ENCODE measurements around the gene KLHL29.

DNA sequence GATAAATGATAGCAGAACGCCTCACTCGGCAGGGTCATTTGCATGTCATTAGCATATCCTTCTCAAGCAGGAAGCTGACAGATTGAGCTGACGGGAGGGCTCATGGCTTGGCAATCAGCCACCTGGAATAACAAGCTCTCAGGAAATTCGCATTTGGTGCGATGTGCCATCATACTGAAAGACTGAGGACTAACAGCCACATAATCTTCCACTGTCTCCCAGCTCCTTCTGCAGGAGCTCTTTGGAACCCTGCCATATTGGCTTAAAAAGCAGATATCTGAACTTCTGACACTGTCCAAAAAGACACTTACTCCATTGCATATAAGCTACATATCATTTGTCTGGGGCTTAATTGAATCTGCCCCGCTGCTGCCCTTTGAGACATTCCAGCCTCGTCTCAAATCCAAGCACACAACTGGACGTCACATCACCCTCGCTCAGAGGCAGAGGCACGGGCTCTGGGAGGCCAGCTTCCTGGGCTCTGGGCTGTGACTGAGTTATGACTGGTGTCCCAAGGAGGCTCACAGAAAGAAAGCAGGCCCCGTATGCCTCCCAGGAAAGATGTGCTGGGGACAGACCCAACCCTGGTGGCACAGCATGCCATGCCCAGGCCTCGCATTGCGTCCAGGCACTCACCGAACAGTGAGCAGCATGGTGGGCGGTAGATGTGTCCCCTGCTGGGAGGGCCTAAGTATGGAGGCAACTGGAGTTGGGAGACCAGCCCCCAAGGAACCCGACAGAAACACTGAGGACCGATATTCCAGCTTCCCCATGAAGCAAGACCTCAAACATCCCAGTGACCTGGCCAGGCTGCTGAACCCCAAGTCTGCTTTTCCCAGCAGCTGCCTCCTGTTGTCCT, 314.0 kb downstream of the KLHL29 start:
- TF ChIP-seq, protein P1, sequence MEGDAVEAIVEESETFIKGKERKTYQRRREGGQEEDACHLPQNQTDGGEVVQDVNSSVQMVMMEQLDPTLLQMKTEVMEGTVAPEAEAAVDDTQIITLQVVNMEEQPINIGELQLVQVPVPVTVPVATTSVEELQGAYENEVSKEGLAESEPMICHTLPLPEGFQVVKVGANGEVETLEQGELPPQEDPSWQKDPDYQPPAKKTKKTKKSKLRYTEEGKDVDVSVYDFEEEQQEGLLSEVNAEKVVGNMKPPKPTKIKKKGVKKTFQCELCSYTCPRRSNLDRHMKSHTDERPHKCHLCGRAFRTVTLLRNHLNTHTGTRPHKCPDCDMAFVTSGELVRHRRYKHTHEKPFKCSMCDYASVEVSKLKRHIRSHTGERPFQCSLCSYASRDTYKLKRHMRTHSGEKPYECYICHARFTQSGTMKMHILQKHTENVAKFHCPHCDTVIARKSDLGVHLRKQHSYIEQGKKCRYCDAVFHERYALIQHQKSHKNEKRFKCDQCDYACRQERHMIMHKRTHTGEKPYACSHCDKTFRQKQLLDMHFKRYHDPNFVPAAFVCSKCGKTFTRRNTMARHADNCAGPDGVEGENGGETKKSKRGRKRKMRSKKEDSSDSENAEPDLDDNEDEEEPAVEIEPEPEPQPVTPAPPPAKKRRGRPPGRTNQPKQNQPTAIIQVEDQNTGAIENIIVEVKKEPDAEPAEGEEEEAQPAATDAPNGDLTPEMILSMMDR (IDR thresholded peaks at IDR 0.05 in 8 of 11, conservative IDR thresholded peaks at IDR 0.05 in 3 of 11), result no peak
- TF ChIP-seq POLR2A (IDR thresholded peaks at IDR 0.05), result no peak
